COR-L47 (cell line): Measurements from ENCODE around the gene SMIM1.
"Not testable (repeated sequence)": the region's sequence is repeated elsewhere in the genome, so short reads cannot be mapped to it uniquely, and the experiment has no call there.

Experiments
- DNase-seq: peaks from one replicate; lab custom pipeline; 2025; lab: John Stamatoyannopoulos, UW

The SMIM1 gene

DNA sequence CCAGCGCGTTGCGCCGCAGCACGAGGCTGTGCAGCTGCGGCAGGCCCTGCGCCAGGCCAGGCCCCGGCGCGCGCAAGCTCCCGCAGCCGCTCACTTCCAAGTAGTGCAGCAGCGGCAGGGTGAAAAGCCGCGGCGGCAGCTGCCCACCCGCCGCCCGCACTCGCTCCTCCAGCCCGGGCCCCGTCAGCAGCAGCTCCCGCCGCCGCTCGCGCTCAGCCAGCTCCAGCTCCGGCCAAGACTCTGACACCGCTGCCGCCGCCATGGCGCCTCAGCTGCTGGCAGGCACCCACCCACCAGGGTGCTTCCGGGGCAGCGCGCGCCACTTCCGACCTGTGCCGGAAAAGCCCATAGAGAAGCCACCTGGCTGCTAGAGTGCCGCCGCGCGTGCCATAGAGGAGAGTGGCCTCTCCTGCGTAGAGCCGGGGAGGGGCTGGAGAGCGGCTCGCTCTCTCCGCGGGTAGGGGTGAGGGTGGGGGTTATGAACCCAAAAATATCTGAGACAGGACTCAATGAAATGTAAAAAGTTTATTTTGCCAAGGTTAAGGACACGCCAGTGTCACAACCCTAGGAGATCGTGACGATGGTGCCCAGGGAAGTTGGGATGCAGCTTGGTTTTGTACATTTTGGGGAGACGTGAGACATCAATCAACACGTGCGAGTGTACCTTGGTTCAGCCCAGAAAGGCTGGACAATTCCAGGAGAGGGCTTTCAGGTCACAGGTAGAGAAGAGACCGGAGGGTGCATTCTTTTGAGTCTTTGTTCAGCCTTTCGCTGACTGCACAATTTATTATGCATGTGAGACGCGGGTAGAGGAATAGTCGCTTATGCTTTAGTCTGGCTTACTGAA lies 23.9 kb downstream of the SMIM1 start, which contains the start of gene LRRC47:
Gene LRRC47, minus strand, starts transcription at position 284 of the 847 bp plus-strand sequence. Its CDS starts 22 bp downstream, at position 262.
- peak; percentile 92 for DNase-seq

DNA sequence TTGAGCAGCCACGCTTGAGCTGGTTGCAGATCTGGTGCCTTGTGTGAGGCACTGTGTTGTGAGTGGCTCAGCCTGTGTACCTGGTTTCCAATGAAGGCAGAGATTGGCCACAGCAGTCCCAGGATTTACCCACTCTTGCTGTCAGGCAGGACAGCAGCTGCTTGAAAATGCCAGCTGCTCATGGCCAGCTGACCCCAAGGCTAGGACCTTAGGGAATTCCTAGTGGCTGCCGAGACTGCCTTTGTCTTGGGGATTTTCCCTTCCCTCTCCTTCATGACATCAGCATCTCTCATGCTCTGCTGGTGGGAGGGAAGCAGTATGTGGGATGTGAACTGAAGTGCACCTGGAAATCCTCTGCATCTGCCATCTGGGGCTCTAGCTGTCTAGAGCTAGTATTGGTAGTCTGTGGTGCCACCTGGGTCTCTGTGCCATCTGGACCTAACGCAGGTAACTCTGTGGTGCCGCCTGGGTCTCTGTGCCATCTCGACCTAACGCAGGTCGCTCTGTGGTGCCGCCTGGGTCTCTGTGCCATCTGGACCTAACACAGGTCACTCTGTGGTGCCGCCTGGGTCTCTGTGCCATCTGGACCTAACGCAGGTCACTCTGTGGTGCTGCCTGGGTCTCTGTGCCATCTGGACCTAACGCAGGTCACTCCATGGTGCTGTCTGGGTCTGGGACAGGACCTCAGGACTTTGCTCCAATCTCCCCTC lies 27.6 kb downstream of the SMIM1 start:
- no peak for DNase-seq

DNA sequence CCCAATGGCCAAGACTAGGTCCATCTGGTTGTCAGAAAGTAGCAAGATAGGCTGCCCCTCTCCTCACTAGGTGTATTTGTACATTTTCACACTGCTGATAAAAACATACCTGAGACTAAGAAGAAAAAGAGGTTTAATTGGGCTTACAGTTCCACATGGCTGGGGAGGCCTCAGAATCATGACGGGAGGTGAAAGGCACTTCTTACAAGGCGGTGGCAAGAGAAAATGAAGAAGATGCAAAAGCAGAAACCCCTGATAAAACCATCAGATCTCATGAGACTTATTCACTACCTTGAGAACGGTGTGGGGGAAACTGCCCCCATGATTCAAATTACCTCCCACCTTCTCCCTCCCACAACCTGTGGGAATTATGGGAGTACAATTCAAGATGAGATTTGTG lies 28.2 kb downstream of the SMIM1 start:
- not testable (repeated sequence) for DNase-seq

DNA sequence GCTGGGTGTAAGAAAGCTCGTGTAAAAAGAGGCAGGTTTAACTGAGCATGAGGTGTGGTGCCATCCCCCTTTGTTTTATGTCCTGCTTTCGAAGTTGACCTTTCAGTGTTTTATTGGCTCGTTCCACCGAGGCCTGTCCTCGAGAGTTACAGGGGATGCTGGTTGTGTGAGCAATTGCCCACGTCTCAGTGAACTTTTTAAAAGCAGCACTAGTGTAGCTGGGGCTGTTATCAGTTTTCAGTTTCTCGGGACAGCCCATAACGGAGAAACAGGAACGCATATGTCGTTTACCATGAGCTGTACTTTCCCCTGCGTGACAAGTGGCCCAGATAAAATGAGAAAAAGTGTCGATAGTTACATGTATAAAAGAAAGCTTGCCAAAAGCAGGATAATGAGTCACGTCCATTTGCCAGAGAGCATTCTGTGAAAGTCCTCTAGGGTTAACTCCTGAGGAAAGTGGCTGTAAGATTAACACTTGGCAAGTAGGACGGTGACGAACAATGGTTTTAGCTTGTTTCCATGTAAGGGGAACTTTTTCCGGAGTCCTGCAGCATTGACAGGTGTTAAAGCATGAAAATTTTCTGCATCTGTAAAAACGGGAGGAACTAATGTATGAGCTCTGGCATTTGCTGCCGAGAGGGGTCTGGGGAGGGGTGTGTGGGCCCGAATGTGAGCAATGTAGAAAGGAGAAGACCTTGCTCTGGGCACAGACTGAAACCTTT lies 31.5 kb downstream of the SMIM1 start:
- no peak for DNase-seq

DNA sequence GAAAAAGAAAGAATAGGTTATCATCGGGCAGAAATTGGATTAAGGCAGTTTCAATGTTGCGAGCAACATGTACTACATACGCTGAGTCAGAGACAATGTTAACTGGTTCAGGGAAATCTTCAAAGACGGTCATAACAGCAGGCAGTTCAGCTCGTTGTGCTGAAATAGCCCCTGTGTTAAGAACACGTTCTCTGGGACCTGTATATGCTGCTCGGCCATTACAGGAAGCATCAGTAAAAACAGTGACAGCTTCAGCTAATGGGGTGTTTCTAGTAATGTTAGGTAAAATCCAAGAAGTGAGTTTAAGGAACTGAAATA lies 32.0 kb downstream of the SMIM1 start:
- DNase-seq, result not testable (repeated sequence)

DNA sequence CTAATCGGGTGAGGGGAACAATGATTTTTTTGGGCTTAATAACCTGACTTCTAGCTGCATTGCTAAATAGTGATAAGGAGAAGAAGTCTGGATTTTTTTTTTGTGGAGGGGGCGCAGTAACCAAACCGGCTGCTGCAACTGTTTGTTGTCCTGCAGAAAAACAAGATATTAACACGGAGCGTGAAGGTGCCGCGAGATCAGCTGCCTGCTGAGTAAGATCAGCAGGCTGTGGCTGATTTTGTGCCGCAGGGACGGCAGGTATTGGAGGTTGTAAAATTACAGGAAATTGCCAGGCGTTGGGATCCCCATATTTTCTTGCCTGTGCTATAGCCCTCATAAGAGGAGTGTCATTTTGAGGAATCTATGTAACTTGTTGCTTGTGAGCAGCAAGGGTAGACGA lies 32.5 kb downstream of the SMIM1 start:
- no peak for DNase-seq

DNA sequence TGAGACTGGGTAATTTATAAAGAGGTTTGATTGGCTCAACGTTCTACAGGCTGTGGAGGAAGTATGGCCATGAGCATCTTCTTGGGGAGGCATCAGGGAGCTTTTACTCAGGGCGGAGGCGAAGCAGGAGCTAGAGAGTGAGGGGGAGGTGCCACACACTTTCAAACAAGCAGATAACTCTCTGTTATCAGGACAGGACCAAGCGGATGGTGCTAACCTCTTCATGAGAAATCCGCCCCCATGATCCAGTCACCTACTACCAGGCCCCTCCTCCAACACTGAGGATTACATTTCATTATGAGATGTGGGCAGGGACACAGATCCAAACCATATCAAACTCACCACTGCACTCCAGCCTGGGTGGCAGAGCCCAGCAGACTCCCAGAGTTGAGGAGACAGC lies 35.2 kb downstream of the SMIM1 start:
- DNase-seq, result no peak

DNA sequence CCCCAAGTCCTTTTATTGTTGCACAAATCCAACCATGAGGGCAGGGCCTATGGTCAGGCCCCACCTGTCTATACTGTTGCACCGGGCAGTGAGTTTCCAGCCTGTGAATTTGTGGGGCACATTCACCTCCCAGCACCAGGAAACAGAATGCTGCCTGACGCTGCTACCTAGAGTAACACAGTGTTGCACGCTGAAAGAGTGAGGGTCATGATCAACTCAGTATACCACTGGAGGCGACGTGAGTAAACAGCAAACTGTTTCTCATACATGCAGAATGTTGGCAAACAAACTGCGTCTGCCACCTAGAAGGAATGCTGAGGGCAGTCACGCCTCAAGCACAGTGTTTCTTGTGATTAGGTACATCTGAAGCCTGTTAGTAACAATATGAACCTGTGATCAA lies 37.1 kb downstream of the SMIM1 start:
- no peak for DNase-seq

DNA sequence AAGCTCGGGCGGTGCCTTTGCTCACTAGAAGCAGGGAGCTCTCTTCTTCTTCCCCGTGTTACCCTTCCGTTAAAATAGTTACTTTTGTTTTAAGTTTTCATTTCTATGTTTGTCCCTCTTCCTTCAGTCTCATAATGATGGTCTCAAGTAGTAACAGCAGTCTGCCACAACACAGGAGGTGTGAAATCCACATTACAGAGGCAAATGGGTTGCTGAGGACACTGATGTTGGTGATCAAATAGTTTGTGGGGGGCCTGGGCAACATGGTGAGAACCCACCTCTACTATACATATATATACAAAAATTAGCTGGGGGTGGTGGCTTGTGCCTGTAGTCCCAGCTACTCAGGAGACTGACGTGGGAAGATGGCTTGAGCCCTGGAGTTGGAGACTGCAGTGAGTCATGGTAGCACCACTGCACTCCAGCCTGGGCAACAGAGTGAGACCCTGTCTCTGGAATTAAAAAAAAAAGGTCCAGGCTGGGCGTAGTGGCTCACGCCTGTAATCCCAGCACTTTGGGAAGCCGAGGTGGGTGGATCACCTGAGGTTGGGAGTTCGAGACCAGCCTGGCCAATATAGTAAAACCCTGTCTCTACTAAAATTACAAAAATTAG lies 37.7 kb downstream of the SMIM1 start:
- DNase-seq, result not testable (repeated sequence)

DNA sequence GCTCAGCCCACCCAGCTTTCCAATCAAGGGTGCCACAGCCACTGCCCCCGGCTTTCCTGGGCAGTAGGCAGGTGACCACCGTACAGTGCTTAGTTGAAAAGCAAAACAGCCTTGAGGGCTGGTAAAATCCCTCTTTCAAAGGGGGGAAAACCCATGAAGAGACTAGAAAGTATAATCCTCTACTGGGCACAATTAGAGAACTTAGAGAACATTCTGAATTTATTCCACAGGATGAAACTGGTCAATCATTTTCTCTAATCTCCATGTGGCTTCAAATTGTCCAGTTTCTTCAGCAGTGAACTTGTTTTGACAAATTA lies 39.0 kb downstream of the SMIM1 start:
- DNase-seq, result no peak

DNA sequence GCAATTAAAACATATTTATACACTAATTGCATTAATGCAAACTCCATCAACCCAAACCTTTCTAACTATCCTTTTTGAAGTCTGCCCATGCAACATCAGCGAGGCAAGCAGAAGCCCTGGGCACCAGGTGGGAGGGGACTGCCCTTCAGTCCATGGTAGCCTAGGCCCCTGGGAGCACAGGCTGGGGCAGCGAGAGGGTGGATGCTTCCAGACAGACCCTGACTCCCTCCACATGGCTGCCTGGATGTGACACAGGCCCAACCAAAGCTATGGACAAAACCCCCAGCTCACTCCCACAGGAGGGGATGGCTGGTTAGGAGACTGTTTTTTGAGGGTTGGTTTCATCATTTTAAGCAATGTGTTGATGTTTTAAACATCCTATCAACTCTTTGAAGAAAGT lies 41.5 kb downstream of the SMIM1 start:
- DNase-seq, result no peak

DNA sequence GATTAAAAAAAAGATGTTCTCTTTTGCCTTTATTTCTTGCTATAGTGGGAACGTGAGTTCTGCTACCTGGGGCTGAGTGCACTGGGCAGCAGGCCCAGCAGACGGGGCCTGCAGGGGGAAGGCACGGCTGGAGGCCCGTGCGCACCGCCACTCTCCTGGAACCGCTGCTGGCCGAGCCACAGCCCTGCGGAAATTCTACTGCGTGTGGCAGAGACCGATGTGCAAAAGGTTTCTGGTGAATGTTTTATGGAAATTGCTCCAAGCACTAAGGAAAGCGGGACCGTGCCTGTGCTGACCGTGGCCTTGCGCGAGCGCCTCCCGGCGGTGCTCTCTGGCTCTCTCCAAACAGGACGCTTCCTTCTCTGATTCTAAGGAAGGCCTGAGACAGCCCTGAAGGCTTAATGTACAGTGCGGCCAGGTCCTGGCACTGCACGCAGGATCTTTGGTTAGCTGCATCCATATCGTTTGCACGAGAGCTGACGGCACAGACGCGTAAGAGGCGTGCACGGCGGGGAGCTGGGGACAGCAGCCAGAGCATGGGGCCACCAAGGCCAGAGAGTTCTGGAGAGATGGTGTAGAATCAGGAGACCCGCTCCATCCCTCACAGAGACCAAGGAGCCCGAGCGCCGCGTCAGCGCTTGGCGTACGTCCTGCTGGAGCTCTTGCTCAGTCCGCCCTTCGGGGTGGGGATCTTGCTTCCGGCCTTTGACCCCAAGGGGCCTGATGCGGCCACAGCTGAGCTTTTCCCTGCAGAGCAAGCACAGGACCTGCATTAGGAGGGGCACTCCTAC lies 42.4 kb downstream of the SMIM1 start:
- DNase-seq, result no peak

DNA sequence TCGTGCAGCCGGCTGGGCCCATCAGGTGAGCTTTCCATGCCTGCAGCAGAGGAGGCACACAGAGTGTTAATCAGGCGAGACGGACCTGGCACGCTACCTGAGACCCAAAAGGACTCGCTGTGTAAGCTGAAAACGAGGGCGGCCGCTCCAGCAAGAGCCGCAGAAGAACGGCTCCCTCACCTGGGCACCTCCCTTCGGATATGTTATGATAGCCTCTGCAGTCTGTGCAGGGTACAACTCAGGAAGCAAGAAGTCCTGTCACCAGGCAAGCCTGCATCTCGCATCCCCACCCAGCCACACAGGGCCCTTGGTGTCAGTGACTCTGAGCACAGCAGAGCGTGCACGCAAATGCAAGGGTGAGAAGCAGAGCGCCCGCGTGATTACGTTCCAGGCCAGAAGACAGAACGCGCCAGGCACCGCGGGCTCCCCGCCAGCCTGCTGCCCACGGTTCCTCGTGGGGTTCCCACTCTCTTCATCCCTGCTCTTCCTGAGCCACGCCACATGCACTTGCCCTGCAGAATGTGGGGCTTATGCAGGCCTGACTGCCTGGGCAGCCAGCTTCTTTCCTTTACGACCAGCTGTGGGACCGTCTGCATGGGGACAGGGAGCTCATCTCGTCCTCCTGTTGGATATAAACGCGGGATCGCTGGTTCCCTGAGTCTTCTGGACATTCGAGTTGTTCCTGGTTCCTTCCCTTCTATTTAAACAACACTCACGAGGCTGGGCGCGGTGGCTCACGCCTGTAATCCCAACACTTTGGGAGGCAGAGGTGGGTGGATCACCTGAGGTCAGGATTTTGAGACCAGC lies 44.0 kb downstream of the SMIM1 start:
- DNase-seq, result no peak

DNA sequence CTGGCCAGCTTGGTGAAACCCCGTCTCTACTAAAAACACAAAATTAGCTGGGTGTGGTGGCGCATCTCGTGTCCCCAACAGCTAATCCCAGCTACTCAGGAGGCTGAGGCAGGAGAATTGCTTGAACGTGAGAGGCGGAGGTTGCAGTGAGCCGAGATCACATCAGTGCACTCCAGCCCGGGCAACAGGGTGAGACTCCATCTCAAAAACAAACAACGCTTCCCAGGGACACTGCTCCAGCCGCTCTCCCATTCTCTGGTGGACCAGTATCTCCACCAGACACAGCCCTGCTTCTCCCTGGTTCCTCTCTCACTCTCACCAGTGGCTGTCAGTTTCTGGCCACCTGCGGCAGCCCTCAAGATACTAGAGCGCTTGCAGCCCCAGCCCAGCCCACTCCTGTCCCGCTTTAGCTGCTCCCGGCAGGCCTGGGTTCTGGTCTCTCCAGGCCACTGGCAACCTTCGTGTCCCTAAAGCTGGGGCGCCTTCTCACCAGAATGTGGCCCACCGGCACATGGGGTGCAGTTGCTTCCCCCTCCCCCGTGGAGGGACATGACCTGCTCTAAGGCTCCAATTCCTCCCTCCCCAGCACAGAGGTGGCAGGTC lies 44.7 kb downstream of the SMIM1 start:
- no peak for DNase-seq

DNA sequence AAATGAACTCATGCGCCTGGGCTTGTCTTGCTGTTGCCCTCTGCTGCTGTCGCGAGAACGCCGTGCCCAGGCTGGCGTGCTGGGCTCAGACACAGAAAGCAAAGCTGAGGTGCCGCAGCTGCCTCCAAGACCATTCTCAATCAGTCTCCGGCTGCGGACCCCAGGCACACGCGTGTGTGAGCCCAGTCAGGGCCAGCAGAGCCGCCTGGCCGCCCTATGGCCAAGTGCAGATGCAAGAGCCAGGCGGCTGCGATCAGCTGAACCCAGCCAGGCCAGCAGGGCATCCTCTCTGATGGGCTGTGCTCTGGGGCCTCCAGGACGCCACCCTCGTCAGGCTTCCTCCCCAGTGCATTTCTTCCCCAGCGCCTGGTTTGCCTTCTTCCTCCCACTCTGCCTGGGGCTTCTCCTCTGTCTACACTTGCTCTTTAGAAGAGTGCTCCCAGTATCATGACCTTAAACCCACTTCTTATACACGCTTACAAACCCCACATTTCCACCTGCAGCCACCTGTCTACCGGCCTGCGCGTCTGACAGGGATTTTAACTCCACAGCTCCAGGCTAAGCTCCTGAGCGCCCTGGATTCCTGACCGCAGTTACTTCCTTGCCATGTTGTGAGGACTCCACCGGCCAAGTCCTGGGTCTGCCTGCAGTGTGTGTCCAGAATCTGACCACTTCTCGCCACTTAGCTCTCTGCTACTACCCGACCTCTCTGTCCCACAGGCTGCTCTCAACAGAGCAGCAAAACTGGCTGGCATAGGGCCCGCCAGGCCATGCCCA lies 45.5 kb downstream of the SMIM1 start:
- no peak for DNase-seq

DNA sequence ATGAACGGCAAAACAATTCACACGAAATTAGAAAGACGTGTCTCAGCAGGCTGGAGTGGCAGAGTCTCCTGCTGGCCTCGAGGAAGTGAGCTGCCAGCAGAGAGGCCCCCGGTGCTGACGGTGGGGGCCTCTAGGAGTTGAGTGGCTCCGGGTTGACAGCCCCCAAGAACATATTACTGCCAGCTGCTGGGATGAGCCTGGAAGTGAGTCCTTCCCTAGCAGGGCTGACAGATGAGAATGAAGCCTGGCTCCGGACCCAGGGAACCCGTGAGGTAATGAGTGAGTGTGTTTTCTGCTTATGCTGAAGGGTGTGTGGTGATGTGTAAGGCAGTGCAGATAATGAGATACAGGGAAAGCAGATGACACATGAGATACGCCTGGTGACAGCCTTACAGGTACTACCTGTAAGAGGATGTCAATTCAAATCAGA lies 47.2 kb downstream of the SMIM1 start:
- no peak for DNase-seq

DNA sequence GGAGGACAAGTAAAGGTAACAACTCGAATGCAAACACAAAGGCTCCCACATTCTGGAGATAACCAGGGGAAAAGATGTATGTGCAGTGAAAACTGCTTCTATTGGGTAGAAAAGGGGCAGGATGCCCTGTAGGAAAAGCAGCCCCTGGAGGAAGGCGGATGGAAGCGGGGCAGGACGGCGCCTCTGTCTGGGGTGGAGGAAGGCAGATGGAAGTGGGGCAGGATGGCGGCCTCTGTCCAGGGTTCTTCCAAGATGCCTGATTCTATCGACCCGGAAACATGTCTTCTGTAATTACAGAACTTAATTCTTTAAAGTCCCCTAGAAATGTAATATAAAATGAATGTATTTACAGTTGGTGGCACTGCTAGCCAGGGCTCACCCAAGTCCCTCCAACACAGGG lies 47.8 kb downstream of the SMIM1 start:
- DNase-seq, result no peak

DNA sequence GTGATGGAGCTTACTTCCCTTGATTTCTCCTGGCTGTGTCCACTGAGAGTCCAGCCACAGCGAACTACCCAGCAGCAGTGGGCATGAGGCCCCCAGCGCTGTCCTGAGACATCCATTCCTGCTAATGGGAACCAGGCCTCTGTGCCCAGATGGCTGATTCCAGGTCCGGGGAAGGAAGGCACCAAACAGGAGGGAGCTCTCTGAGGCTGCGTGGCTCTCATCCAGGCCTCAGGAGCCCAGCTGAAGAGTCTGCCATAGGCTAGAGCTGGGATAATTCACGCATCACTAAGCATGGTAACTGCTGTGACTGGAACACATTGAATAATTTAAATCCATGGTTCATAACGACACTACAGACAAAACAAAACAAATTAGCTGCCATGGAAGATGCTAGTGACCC lies 48.5 kb downstream of the SMIM1 start:
- no peak for DNase-seq

DNA sequence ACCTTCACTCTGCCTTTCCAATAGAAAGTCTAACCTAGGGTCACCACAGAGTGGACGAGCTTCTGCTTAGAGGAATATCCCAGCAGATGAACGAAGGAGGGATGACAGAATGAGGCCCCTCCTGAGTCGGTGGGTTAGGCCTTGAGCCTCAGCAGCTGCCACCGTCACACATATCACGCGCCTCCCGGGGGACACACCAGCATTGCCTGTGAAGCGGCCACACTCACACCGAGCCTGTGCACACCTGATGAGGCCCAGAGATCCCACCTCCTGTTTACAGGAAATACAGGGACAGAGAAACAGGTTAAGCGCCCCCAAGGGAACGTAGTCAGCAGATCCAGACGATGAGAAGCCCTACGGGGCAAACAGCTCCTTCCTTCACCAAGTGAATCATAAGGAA lies 48.9 kb downstream of the SMIM1 start:
- no peak for DNase-seq

DNA sequence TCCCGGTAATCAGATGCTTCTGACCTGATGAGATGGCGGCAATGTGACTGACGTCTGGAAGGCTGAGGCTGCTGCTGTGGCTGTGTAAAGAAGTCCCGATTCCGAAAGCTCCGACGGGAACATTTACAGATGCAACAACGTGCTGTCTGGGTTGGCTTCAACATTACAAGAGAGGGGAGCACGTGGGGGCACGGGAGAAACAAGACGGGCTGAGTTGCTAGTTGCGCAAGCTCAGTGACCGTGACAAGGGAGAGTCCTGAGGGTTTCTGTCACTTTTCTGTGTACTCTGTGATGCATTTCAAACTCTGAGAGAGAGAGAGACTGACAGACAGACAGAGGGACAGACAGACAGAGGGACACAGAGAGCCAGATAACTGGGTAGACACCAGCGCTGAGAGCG lies 49.4 kb downstream of the SMIM1 start:
- no peak for DNase-seq
